Tibial nerve (tissue), 4 donors: Measurements from ENCODE around the gene AUTS2. TPM values are rescaled to one million over a fixed set of nuclear protein-coding genes. Genes with fewer than 3 reads are reported as not detected.
A peak's percentile ranks its signal among the peaks of the same experiment; 100 is the strongest.

Source experiments
- DNase-seq, 2 donors: peaks; one replicate each; pipeline ENCODE4 v3.0.0-alpha.2; 2019; ENCODE audit warnings: low spot score in 2 of 2
- H3K27ac ChIP-seq, 4 donors: fragments of 200-600 bp; sonication (generic) in 3 of 4; one replicate each; pipeline ENCODE4 v1.5.1; 2017 to 2019; ENCODE audit warnings: mild to moderate bottlenecking in 1 of 4
- H3K27me3 ChIP-seq, 2 donors: fragments of 200-600 bp; sonication (generic) in 1 of 2; one replicate each; pipeline versions ENCODE4 v1.5.1 to v1.6.0; 2017 to 2019
- H3K36me3 ChIP-seq, 3 donors: fragments of 200-600 bp; sonication (generic); one replicate each; pipeline ENCODE4 v1.5.1; 2018 to 2019
- H3K4me1 ChIP-seq, 4 donors: fragments of 200-600 bp; sonication (generic) in 3 of 4; one replicate each; pipeline ENCODE4 v1.5.1; 2017 to 2019
- H3K4me3 ChIP-seq, 4 donors: fragments of 200-600 bp; sonication (generic) in 3 of 4; one replicate each; pipeline ENCODE4 v1.5.1; 2017 to 2019; ENCODE audit warnings: mild to moderate bottlenecking in 1 of 4, moderate library complexity in 1 of 4
- H3K9me3 ChIP-seq, 4 donors: fragments of 200-600 bp; sonication (generic) in 3 of 4; one replicate each; pipeline ENCODE4 v1.5.1; 2017 to 2019
- CTCF ChIP-seq, 5 experiments: fragments of 200-600 bp in 3 of 5; fragments of 450-650 bp in 2 of 5; sonication (generic) in 3 of 5; IDR thresholded peaks; one replicate each; pipeline ENCODE4 v1.5.1; 2016 to 2019; ENCODE audit warnings: antibody characterized with exemption in 5 of 5, mild to moderate bottlenecking in 3 of 5, moderate library complexity in 2 of 5
- EP300 ChIP-seq, 2 donors: sonication (generic); formaldehyde crosslinking; IDR thresholded peaks; one replicate each; pipeline ENCODE4 v1.6.1; 2017; ENCODE audit warnings: antibody characterized with exemption in 2 of 2, mild to moderate bottlenecking in 1 of 2
- POLR2A ChIP-seq, 2 donors: fragments of 450-650 bp; IDR thresholded peaks; one replicate each; pipeline ENCODE4 v1.6.1; 2017; ENCODE audit warnings: antibody characterized with exemption in 2 of 2, mild to moderate bottlenecking in 2 of 2, moderate library complexity in 2 of 2
- WGBS, 2 donors: methylation state at CpG; one replicate each; pipeline ENCODE4 v1.1.5; 2018; 5-methylcytosine and 5-hydroxymethylcytosine counted together
- total RNA-seq, 4 donors: library from RNA; depleted of rRNA; stranded (reverse); fragments of >200 nt; gene quantifications; one replicate each; pipeline ENCODE4 v1.1.0, GENCODE V29; 2016

Gene AUTS2
- total RNA-seq, result 10 to 100 TPM; 56.6 to 87.9 (median 71.6) TPM

GRCh38 chr7:69598081-69598486 is at the start of gene AUTS2:
Gene AUTS2, plus strand, starts transcription at chr7:69598475. Its CDS starts 1,179 bp downstream, at chr7:69599654.
- H3K36me3 ChIP-seq, result no peaks in the 10 kb centered on the region
- 0% methylated on average over 28 to 30 of the region's 63 CpGs for WGBS, 2 donors
- DNase-seq, result peak; percentile 80 to 86
- H3K27me3 ChIP-seq, result no peaks in the 10 kb centered on the region
- peak within 1 kb of the TSS; percentile 57 to 98 (median 72) for H3K4me3 ChIP-seq
- H3K9me3 ChIP-seq, result no peaks in the 10 kb centered on the region
- H3K27ac ChIP-seq, result peak within 1 kb of the TSS; percentile 78 to 97 (median 91)
- TF ChIP-seq POLR2A (IDR thresholded peaks at IDR 0.05) (no peak), CTCF (IDR thresholded peaks at IDR 0.05) (no peak), EP300 (IDR thresholded peaks at IDR 0.05) (no peak)
- peaks cover 0 to 32% (median 17%) of the 10 kb centered on the region in 4 donors for H3K4me1 ChIP-seq

- no peaks in the 10 kb centered on the region for H3K36me3 ChIP-seq
- WGBS, 2 donors, result 85 to 88% methylated on average over 6 of the region's 6 CpGs
- no peak overlapping the region for H3K27ac ChIP-seq
- H3K4me1 ChIP-seq, result no peaks in the 10 kb centered on the region
- no peaks in the 10 kb centered on the region for H3K27me3 ChIP-seq
- no peaks in the 10 kb centered on the region for H3K9me3 ChIP-seq
- H3K4me3 ChIP-seq, result no peak overlapping the region
- TF ChIP-seq CTCF (IDR thresholded peaks at IDR 0.05) (no peak), POLR2A (IDR thresholded peaks at IDR 0.05) (no peak), EP300 (IDR thresholded peaks at IDR 0.05) (no peak)
- no peak for DNase-seq
Observed at GRCh38 chr7:69550991-69551390, 47.3 kb upstream of the AUTS2 start.

- WGBS, 2 donors, result 73 to 87% methylated on average over 1 of the region's 1 CpG
- Histone ChIP-seq H3K4me3 (no peak overlapping the region), H3K4me1 (no peaks in the 10 kb centered on the region), H3K27ac (no peak overlapping the region), H3K27me3 (no peaks in the 10 kb centered on the region), H3K36me3 (no peaks in the 10 kb centered on the region), H3K9me3 (no peaks in the 10 kb centered on the region)
- TF ChIP-seq POLR2A (IDR thresholded peaks at IDR 0.05), result no peak
- no peak for TF ChIP-seq CTCF (IDR thresholded peaks at IDR 0.05)
- no peak for TF ChIP-seq EP300 (IDR thresholded peaks at IDR 0.05)
- no peak for DNase-seq
Observed at GRCh38 chr7:69553190-69553589, 45.1 kb upstream of the AUTS2 start.

GRCh38 chr7:69561266-69561960 is 36.9 kb upstream of the AUTS2 start:
- Histone ChIP-seq H3K27ac (no peak overlapping the region), H3K9me3 (no peaks in the 10 kb centered on the region), H3K4me3 (no peak overlapping the region), H3K4me1 (peaks cover 0 to 15% (median 0%) of the 10 kb centered on the region in 4 donors), H3K27me3 (no peaks in the 10 kb centered on the region), H3K36me3 (no peaks in the 10 kb centered on the region)
- WGBS, 2 donors, result 39 to 52% methylated on average over 8 of the region's 8 CpGs
- TF ChIP-seq EP300 (IDR thresholded peaks at IDR 0.05) (no peak), POLR2A (IDR thresholded peaks at IDR 0.05) (no peak), CTCF (IDR thresholded peaks at IDR 0.05) (no peak)
- DNase-seq, result no peak
